Pulmonary artery endothelial cell (primary cell): ENCODE data around the gene GNG4. TPM values are rescaled to one million over a fixed set of nuclear protein-coding genes. Genes with fewer than 3 reads are reported as not detected.

Experiments
- DNase-seq: peaks from one replicate; pipeline ENCODE4 v3.0.0-alpha.2; 2011; ENCODE audit warnings: low read depth, low spot score
- total RNA-seq: library from RNA; depleted of rRNA; stranded (reverse); fragments of >200 nt; gene quantifications from 2 replicates; pipeline ENCODE4 v1.2.3, GENCODE V29; 2014

Gene GNG4
- total RNA-seq = not detected in 2 replicates

- DNase-seq = no peak
Observed at GRCh38 chr1:235649368-235650163, at the start of gene GNG4. TSS of gene GNG4 (minus strand) at chr1:235649784. CDS start at chr1:235583838, 65,946 bp downstream.

- no peak for DNase-seq
Observed at GRCh38 chr1:235697508-235697907, 47.9 kb upstream of the GNG4 start.

DNA sequence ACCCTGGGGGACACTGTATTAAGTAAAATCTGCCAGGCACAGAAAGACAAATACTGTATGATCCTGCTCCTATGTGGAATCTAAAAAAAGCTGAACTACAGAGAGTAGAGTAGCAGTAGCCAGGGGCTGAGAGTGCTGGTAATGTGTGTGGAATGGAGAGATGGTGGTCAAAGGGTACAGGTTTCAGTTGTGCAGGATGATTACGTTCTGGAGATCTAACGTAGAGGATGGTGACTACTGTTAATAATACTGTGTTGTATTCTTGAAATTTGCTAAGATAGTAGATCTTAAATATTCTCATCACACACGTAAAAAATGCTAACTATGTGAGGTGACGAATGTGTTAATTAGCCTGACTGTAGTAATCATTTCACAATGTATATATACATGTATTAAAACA, 39.8 kb upstream of the GNG4 start:
- no peak for DNase-seq

- no peak for DNase-seq
Observed at GRCh38 chr1:235688096-235688495, 38.5 kb upstream of the GNG4 start.

DNA sequence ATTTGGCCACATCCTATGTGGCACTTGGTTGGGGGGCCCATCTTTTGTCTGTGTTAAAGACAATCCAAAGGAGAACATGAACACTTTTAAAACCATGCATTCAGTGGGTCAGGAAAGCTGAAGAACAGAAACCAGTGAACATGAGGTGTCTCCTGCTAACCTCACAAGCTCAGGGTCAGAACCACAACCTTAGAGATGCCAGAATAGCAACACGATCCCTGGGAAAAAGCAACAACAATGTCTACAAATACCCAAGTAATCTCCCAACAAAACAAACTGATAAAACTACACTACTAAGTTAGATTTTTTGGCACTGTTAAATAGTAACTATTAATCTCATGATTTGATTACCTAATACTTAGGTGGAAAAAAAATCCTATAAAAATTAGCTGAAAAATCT, 34.1 kb upstream of the GNG4 start:
- DNase-seq = no peak

GRCh38 chr1:235682216-235682615, 32.6 kb upstream of the GNG4 start:
- DNase-seq = no peak

GRCh38 chr1:235679644-235680043, 30.1 kb upstream of the GNG4 start:
- no peak for DNase-seq

GRCh38 chr1:235679005-235679404, 29.4 kb upstream of the GNG4 start:
- DNase-seq = no peak

DNA sequence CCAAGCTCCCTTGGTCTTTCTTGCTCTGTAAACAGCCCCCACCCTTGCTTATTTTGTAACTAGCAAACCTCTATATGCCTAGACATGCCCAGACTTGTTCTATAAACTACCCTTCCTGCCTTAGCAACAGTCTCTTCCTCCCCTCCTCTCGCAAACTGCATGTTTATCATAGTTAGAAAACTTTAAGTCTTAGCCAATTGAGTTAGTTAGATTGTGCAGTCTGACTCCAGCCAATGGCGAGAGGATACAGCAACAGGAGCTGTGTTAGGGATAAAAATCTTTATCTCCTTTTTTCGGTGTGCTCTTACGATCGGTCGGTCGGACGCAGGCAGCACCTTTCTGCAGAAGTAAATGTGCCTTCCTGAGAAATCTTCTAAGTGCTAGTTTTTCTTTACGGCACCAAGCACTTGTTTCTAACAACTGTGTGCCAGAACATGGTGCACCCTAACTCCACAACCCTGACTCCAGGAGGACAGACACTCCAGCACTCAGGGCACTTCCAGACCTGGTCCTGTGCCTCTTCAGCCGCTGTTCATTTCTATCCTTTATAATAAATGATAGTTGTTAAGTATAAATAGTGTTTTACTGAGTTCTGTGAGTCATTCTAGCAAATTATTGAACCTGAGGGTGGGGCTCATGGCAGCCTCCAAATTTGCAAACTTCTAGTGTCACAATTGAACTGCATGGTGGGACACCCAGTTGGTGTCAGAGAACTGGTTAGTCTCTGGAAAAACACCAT, 25.7 kb upstream of the GNG4 start:
- no peak for DNase-seq

GRCh38 chr1:235673981-235674380, 24.4 kb upstream of the GNG4 start:
- DNase-seq = no peak

DNA sequence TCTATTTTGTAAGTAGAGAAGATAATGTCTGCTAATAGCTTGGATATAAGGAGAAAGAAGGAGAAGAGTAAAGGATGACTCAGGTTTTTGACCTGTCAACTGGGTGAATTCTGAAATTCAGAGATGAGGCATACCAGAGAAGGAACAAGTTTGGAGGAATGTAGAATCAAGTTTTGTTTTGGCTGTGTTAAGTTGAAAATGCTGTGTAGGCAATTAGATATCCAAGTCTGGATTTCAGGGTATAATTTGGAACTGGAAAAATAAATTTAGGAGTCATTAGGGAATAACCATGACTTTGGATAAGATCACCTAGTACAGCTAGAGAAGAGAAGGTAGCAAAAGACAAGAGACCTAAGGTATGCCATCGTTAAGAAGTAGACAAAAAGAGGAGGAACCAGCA, 22.4 kb upstream of the GNG4 start:
- no peak for DNase-seq

- DNase-seq = no peak
Observed at GRCh38 chr1:235670157-235670776, 20.7 kb upstream of the GNG4 start.

DNA sequence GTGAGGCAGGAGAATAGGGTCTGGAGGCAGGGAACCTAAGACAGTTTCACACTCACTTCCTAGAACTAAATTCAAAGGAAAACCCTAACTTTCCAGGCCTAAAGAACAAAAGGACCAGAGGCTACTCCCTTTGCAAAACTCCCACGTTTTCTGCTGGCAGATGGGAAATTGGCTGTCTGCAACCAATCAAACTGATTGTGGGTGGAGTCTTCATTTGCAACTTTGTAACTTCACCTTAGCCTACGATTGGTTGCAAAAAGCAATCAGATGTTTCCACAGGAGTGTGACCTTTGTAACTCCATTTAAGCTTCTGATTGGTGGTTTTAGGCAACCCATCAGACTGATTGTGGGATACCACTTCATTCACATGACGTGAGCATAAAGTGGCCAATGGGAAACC, 19.7 kb upstream of the GNG4 start:
- DNase-seq = no peak

DNA sequence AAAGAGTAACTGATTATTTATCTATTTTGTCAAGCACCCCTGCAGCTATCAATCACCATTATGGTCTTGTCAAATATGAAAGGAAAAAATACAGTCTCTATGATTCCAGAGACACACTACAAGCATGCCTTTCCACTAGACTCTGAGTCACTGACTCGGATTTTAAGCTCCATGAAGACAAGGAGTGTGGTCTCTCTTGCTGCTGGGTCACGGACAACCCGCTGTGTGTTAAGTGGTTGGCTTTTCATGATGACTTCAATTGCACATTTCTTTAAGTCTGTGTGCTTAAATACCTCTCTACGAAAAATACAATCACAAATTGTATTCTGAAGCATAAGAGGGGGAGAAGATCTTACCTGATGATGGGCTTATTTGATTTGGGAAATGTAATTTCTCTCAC, 14.0 kb upstream of the GNG4 start:
- no peak for DNase-seq

- no peak for DNase-seq
Observed at GRCh38 chr1:235661568-235661967, 12.0 kb upstream of the GNG4 start.

DNA sequence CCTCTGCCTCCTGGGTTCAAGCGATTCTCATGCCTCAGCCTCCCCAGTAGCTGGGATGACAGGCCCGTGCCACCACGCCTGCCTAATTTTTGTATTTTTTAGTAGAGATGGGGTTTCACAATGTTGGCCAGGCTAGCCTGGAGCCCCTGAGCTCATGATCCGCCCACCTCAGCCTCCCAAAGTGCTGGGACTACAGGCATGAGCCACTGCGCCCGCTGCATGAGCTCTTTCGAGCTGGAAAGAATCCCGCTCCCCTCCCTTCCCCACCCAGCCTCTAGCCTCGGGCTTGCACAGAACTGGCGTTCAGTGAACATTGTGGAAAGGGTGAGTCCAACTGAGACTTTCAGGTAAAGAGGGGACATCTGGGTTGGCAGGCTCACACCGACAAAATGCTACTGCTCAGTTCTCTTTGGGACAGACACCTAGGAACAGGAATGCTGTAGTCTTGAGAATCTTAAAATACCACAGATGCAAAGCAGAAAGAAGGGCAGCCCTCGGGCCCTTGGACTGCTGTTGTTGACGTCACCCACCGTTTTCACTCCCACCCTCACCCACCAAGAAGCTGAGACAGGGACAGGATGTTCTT, 9.7 kb upstream of the GNG4 start:
- DNase-seq = no peak

DNA sequence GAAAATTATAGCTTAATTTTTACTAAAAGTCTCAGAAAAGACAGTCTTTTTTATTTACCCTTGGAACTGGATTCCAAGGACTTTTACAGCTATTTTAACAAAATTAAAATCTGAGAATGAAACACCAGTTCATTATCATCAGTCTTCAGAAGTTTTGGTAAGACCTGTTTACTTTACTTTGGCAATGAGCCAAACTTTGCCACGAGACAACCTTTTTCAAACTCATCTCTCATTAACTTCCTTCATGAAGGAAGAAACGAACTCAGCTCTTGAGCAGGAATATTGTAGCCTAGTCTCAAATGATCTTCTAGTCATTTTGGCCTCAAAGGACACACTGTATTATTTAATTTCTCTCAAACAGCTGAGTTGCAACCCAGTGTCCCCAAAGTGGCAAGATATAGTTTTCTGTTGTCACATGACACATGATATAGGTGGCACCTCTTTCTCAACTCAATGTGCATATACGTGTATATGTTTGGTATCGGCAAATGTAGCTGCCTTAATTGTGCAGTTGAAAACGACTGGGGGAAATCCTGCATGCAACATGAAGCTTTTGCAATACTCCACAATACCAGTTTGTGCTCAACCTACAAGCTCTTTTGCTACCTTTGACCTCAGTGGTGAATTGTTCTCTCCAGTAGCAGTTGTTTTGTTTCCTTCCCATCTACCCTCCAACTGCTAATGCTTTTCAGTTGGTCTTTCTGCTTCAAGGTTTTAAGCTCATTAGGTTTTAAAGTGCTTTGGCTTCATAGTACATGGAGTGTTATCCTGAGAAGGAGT, 8.4 kb upstream of the GNG4 start:
- DNase-seq = no peak

DNA sequence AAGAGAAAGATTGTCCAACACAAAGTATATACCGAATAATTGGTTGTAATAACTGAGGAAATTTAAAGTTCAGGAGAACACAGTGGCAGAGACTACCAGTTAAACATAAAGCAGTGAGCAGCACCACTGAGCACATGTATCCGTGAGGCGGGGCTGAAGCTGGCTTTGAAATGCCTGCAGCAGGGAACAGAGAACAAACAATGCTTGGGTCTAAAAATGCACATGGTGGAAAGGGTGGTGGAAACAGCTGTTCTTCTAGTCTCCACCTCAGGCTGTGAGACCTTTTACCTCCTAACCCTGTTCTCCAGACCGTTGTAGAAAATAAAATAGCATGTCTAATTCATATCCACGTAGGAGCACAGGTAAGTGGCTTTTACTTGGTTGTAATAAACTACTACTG, 7.7 kb upstream of the GNG4 start:
- no peak for DNase-seq

- no peak for DNase-seq
Observed at GRCh38 chr1:235652364-235652763, 2.8 kb upstream of the GNG4 start.

- no peak for DNase-seq
Observed at GRCh38 chr1:235651170-235651806, 1.7 kb upstream of the GNG4 start.
